Fibroblast of lung (primary cell): ENCODE data around the gene AQP5.

Experiments used
- EZH2 ChIP-seq: IDR thresholded peaks from 2 replicates; pipeline ENCODE4 v1.5.1; 2012; ENCODE audit warnings: low read length, control low read depth, mild to moderate bottlenecking; ENCODE audit errors: missing control alignments
- TF ChIP-seq, protein P1 (sequence below), 2 donors: IDR thresholded peaks in 1 of 2; conservative IDR thresholded peaks in 1 of 2; 1 replicate in 1 of 2; 2 replicates in 1 of 2; pipeline ENCODE4 v1.5.1; 2011 to 2012; ENCODE audit warnings: low read length in 2 of 2, control low read depth in 1 of 2, inconsistent platforms in 1 of 2, low read depth in 1 of 2, mild to moderate bottlenecking in 1 of 2

DNA sequence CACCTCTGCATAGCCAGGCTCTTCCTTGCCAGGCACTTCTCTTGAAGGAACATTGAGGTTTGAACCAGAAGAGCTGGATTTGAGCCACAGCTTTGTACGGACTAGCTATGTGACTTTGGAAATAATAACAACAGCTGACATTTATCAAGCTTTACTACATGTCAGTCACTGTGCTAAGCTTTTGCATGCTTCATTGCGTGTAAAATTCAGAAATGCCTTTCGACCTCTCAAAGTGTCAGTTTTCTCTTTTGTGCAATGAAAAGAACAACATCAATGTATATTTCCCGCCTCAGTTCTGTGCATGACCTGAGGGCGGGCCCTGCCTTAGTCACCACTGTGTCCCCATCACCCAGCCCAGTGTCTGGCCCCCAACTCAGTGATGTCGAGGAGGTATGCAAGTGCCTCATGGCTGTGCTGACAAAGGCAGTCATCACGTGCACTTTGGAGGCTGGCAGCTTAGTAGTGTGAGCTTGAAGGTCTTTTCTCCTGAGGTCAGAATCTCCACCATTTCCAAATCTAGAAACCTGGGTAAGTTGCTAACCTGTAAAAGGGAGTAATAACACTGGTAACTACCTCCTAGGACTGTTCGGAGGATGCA lies 29.0 kb upstream of the AQP5 start:
- TF ChIP-seq, protein P1, sequence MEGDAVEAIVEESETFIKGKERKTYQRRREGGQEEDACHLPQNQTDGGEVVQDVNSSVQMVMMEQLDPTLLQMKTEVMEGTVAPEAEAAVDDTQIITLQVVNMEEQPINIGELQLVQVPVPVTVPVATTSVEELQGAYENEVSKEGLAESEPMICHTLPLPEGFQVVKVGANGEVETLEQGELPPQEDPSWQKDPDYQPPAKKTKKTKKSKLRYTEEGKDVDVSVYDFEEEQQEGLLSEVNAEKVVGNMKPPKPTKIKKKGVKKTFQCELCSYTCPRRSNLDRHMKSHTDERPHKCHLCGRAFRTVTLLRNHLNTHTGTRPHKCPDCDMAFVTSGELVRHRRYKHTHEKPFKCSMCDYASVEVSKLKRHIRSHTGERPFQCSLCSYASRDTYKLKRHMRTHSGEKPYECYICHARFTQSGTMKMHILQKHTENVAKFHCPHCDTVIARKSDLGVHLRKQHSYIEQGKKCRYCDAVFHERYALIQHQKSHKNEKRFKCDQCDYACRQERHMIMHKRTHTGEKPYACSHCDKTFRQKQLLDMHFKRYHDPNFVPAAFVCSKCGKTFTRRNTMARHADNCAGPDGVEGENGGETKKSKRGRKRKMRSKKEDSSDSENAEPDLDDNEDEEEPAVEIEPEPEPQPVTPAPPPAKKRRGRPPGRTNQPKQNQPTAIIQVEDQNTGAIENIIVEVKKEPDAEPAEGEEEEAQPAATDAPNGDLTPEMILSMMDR (conservative IDR thresholded peaks at IDR 0.05 in 1 of 2, IDR thresholded peaks at IDR 0.05 in 1 of 2; ENCODE audit: low read depth in 1 of 2, low read length in 2 of 2): no peak
- TF ChIP-seq EZH2: no peak
